GM12801 (cell line): ENCODE measurements around the gene ABHD17A.

Experiments used
- CTCF ChIP-seq: IDR thresholded peaks from one replicate; pipeline ENCODE4 v1.5.1; 2011; ENCODE audit warnings: control low read depth; ENCODE audit not compliant: insufficient read length; ENCODE audit errors: extremely low read depth

The ABHD17A gene

DNA sequence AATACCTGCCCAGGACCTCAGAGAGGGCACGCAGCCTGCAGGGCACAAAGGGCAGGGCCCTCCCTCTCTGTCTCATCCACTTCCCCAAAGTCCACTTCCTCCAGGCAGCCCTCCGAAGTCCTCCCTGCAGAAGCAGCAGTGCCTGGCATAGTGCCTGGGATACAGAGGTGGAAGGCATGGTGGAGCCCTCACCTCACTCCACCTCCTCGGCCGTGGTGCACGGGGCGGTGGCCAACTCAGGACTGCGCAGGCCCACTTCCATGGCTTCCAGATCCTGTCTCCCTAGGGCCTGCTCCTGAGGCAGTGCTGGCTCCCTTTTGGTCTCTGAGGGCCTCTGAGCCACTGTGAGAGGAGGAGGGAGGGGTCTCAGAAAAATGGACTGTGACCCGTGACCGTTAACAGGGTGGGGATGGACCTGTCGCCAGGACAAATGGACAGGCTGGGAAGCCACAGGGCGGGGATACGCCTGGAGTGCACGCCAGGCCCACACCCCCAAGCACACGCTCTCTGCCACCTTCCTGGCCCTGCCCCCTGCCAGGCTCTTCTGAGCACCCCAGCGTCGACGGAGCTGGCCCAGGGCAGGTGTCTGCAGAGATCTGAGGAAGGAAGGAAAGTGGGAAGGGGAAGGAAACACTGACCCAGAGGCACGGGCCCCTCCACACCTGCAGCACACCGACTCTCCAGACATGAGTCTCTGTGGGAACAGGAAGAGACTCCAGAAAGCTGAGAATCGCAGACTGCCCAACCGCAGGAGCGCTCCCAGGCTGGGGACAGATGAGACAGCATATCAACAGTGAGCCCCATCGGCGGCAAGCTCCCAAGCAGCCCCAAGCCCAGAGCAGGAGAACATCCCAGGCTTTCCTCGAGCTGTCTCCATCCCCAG is 45.4 kb downstream of the ABHD17A start:
- TF ChIP-seq CTCF, result no peak

- TF ChIP-seq CTCF, result no peak
Measured at GRCh38 chr19:1837625-1838105, 47.6 kb downstream of the ABHD17A start.

GRCh38 chr19:1837222-1837565 is 48.1 kb downstream of the ABHD17A start:
- no peak for TF ChIP-seq CTCF

- no peak for TF ChIP-seq CTCF
Measured at GRCh38 chr19:1836458-1837221, 48.7 kb downstream of the ABHD17A start.

DNA sequence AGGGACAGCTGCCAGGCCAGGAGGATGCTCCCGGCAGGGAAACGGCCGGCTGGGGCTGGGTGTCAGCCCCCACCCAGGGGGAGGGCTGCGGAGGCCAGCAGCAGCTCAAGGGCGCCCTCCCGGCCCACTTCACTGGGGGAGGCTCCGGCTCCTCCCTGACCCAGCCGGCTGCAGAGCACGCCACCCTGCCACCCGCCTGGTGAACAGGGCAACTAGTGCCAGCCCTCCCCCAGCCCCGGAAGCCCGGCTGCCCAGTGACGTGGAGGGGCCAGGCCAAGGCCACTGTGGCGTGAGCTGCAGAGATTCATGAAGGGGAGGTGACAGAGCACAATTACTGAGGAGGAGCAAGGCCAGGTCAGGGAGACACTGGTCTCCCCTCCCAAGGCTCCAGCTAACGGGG is 51.8 kb downstream of the ABHD17A start:
- no peak for TF ChIP-seq CTCF

GRCh38 chr19:1832046-1832663 is 53.1 kb downstream of the ABHD17A start:
- TF ChIP-seq CTCF, result no peak

DNA sequence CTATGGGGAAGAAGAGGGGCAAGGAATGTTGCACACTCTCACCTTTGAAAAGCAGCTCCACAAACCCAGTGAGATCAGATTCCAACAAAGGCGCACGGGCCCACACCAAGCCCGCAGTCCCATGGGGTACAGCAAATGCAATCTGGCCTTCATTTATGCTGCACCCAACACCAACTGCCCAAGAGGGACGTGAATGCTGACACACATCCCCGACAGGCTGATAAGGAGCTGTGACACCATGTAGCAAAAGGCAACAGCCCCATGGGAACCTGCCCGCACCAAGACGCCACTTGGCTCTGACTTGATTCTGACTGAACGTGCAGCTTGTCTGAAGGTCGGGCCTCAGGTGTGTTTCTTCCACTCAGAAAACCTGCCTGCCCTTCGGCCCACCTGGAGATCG is 54.3 kb downstream of the ABHD17A start:
- no peak for TF ChIP-seq CTCF
